Gastroesophageal sphincter (tissue), 4 donors: Measurements from ENCODE around the gene PABPN1L. TPM values are rescaled to one million over a fixed set of nuclear protein-coding genes. Genes with fewer than 3 reads are reported as not detected.

Experiments used
- ATAC-seq: fragments of 150-250 bp; one replicate; pipeline ENCODE4 v1.9.1; 2016; ENCODE audit warnings: mild to moderate bottlenecking, moderate library complexity
- H3K27ac ChIP-seq, 4 donors: fragments of 200-600 bp; sonication (generic) in 3 of 4; 1 replicate in 3 of 4; 2 replicates in 1 of 4; pipeline ENCODE4 v1.5.1; 2016 to 2019
- H3K27me3 ChIP-seq: fragments of 200-600 bp; sonication (generic); one replicate; pipeline ENCODE4 v1.5.1; 2019
- H3K36me3 ChIP-seq, 2 donors: fragments of 200-600 bp; sonication (generic); one replicate each; pipeline ENCODE4 v1.5.1; 2019; ENCODE audit warnings: control low read depth in 1 of 2
- H3K4me1 ChIP-seq, 3 donors: fragments of 200-600 bp; sonication (generic); 1 replicate in 2 of 3; 2 replicates in 1 of 3; pipeline ENCODE4 v1.5.1; 2016 to 2019; ENCODE audit warnings: control low read depth in 2 of 3
- H3K4me3 ChIP-seq, 2 donors: fragments of 200-600 bp; sonication (generic); one replicate each; pipeline ENCODE4 v1.5.1; 2019; ENCODE audit warnings: mild to moderate bottlenecking in 1 of 2, moderate library complexity in 1 of 2
- H3K9me3 ChIP-seq, 3 donors: fragments of 200-600 bp; sonication (generic); one replicate each; pipeline ENCODE4 v1.5.1; 2017 to 2019; ENCODE audit warnings: control low read depth in 2 of 3
- CTCF ChIP-seq, 4 experiments: fragments of 200-600 bp in 2 of 4; fragments of 450-650 bp in 2 of 4; sonication (generic) in 1 of 4; IDR thresholded peaks; one replicate each; pipeline ENCODE4 v1.5.1; 2017 to 2019; ENCODE audit warnings: antibody characterized with exemption in 4 of 4, mild to moderate bottlenecking in 2 of 4, moderate library complexity in 2 of 4
- EP300 ChIP-seq: sonication (generic); formaldehyde crosslinking; IDR thresholded peaks from one replicate; pipeline ENCODE4 v1.6.1; 2017; ENCODE audit warnings: antibody characterized with exemption, mild to moderate bottlenecking
- POLR2A ChIP-seq, 2 donors: fragments of 450-650 bp; IDR thresholded peaks; one replicate each; pipeline ENCODE4 v1.6.1; 2017; ENCODE audit warnings: antibody characterized with exemption in 2 of 2, mild to moderate bottlenecking in 2 of 2, moderate library complexity in 1 of 2
- POLR2AphosphoS5 ChIP-seq: sonication (generic); formaldehyde crosslinking; IDR thresholded peaks from one replicate; pipeline ENCODE4 v1.6.1; 2017; ENCODE audit warnings: antibody characterized with exemption
- WGBS, 2 donors: methylation state at CpG; one replicate each; pipeline ENCODE4 v1.1.5; 2018; ENCODE audit warnings: low coverage in 1 of 2; 5-methylcytosine and 5-hydroxymethylcytosine counted together
- total RNA-seq, 4 donors: library from RNA; depleted of rRNA; stranded (reverse); fragments of >200 nt; gene quantifications; one replicate each; pipeline ENCODE4 v1.1.0, GENCODE V29; 2016

Gene PABPN1L
- total RNA-seq, 4 donors from 2014 or later: 0.54 TPM; not detected in 3

- no peaks in the 10 kb centered on the region for H3K4me1 ChIP-seq
- no peak for ATAC-seq
Measured at GRCh38 chr16:88840600-88841215, 25.8 kb downstream of the PABPN1L start.

GRCh38 chr16:88839745-88840599 lies 26.5 kb downstream of the PABPN1L start:
- no peak for ATAC-seq
- H3K27me3 ChIP-seq: no peaks in the 10 kb centered on the region
- 80 to 100% methylated on average over 1 of the region's 24 CpGs for WGBS, 2 donors
- no peaks in the 10 kb centered on the region for H3K4me1 ChIP-seq
- TF ChIP-seq CTCF (IDR thresholded peaks at IDR 0.05) (no peak), POLR2AphosphoS5 (no peak), POLR2A (IDR thresholded peaks at IDR 0.05) (no peak), EP300 (no peak)
- no peak overlapping the region for H3K4me3 ChIP-seq
- no peaks in the 10 kb centered on the region for H3K9me3 ChIP-seq
- peaks cover 0 to 72% of the 10 kb centered on the region in 2 donors for H3K36me3 ChIP-seq
- no peak overlapping the region for H3K27ac ChIP-seq

More at GRCh38 chr16:88840600-88841215, 25.8 kb downstream of the PABPN1L start:
- no peaks in the 10 kb centered on the region for H3K27me3 ChIP-seq
- no peak overlapping the region for H3K4me3 ChIP-seq
- 100% methylated on average over 2 to 4 of the region's 30 CpGs for WGBS, 2 donors
- no peak for TF ChIP-seq POLR2AphosphoS5
- no peak for TF ChIP-seq CTCF (IDR thresholded peaks at IDR 0.05)
- TF ChIP-seq POLR2A (IDR thresholded peaks at IDR 0.05): no peak
- no peak for TF ChIP-seq EP300
- H3K36me3 ChIP-seq: peaks cover 0 to 68% of the 10 kb centered on the region in 2 donors
- H3K9me3 ChIP-seq: no peaks in the 10 kb centered on the region
- no peak overlapping the region for H3K27ac ChIP-seq

GRCh38 chr16:88839026-88839529 lies 27.4 kb downstream of the PABPN1L start:
- ATAC-seq: no peak
- no peak overlapping the region for H3K4me3 ChIP-seq
- peaks cover 0 to 78% of the 10 kb centered on the region in 2 donors for H3K36me3 ChIP-seq
- H3K27ac ChIP-seq: no peak overlapping the region
- TF ChIP-seq POLR2A (IDR thresholded peaks at IDR 0.05) (no peak), EP300 (no peak), POLR2AphosphoS5 (no peak), CTCF (IDR thresholded peaks at IDR 0.05) (no peak)
- H3K9me3 ChIP-seq: no peaks in the 10 kb centered on the region
- H3K27me3 ChIP-seq: no peaks in the 10 kb centered on the region
- 90% methylated on average over 9 of the region's 39 CpGs; no CpG with 5 or more reads in 1 of the 2 donors for WGBS, 2 donors
- no peaks in the 10 kb centered on the region for H3K4me1 ChIP-seq

- H3K36me3 ChIP-seq: peaks cover 0 to 78% of the 10 kb centered on the region in 2 donors
- TF ChIP-seq POLR2AphosphoS5 (no peak), POLR2A (IDR thresholded peaks at IDR 0.05) (no peak), EP300 (no peak), CTCF (IDR thresholded peaks at IDR 0.05) (no peak)
- H3K27me3 ChIP-seq: no peaks in the 10 kb centered on the region
Measured at GRCh38 chr16:88838566-88838965, 27.9 kb downstream of the PABPN1L start.

More at GRCh38 chr16:88838566-88838965, 27.9 kb downstream of the PABPN1L start:
- Histone ChIP-seq H3K27ac (no peak overlapping the region), H3K4me3 (no peak overlapping the region), H3K4me1 (no peaks in the 10 kb centered on the region), H3K9me3 (no peaks in the 10 kb centered on the region)
- WGBS, 2 donors: 80 to 98% methylated on average over 4 to 8 of the region's 19 CpGs
- no peak for ATAC-seq
